Lower leg skin (tissue), 3 donors: ENCODE results near the gene MFN1.

Experiments
- CTCF ChIP-seq, 3 donors: fragments of 450-650 bp; IDR thresholded peaks; one replicate each; pipeline ENCODE4 v1.5.1; 2016; ENCODE audit warnings: antibody characterized with exemption in 3 of 3, mild to moderate bottlenecking in 3 of 3, moderate library complexity in 2 of 3
- POLR2A ChIP-seq, 2 donors: fragments of 450-650 bp; IDR thresholded peaks; one replicate each; pipeline ENCODE4 v1.6.1; 2016 to 2017; ENCODE audit warnings: antibody characterized with exemption in 2 of 2, mild to moderate bottlenecking in 1 of 2, moderate library complexity in 1 of 2

GRCh38 chr3:179330438-179330837 is 17.1 kb upstream of the MFN1 start:
- TF ChIP-seq CTCF (IDR thresholded peaks at IDR 0.05) (no peak), POLR2A (IDR thresholded peaks at IDR 0.05) (no peak)
